CD4-positive, alpha-beta T cell treated with Interleukin-4 for 1 hour (primary cell): ENCODE results near the gene SLC25A43.
"Not testable (repeated sequence)": the region's sequence is repeated elsewhere in the genome, so short reads cannot be mapped to it uniquely, and the experiment has no call there.

ENCODE experiments used
- DNase-seq, 2 donors: peaks; one replicate each; pipeline ENCODE4 v3.0.0-alpha.2; 2020 to 2022

Gene SLC25A43

DNA sequence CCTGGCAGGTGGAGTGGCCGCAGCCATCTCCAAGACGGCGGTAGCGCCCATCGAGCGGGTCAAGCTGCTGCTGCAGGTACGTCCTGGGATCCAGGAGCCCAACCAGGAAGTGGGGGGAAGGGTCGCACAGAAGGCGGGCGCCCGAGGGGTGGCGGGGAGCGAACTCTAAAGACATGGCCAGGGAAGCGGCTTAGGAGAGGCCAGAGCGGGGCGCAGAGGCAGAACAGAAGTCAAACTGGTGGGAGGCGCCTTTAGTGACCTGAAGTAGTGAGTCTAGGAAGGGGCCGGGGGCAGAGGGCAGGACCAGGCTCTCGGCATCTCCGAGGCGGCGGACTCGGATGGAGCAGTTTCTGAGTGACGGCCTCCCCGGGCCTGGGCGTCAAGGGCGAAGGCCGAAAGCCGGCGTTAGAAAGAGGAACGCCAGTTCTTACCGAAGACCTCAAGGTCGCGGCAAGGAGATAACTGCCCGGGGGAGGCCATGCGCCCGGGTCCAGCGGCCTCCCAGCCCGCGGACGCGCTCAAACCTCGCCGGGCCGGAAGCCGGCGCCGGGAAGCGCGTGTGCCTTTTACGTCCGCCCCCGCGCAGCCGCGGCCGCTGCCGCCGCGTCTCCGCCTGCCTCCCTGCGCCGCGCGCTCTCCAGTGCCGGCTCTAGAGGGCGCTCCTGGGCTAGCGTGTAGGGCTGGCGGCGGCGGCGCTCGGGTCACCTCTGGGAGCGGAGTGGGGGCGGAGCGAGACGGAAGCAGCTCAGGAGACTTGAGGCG lies 69.6 kb downstream of the SLC25A43 start:
- peak; percentile 88 to 89 for DNase-seq

DNA sequence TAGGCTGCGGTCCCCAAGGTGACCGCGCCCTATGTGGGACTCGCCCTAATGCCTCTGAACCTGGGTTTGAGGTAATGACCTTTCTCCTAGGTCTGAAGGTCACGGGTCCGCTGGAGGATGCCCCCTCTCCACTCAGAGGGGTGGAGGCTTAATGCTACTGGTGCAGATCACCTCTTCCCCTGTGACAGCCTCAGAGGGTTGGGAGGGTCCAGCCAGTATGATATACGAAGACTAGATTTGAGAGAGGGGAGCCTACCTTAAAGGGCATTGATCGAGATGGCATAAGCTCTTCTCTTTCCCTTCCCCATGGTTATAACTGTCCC lies 70.1 kb downstream of the SLC25A43 start:
- DNase-seq, result no peak

DNA sequence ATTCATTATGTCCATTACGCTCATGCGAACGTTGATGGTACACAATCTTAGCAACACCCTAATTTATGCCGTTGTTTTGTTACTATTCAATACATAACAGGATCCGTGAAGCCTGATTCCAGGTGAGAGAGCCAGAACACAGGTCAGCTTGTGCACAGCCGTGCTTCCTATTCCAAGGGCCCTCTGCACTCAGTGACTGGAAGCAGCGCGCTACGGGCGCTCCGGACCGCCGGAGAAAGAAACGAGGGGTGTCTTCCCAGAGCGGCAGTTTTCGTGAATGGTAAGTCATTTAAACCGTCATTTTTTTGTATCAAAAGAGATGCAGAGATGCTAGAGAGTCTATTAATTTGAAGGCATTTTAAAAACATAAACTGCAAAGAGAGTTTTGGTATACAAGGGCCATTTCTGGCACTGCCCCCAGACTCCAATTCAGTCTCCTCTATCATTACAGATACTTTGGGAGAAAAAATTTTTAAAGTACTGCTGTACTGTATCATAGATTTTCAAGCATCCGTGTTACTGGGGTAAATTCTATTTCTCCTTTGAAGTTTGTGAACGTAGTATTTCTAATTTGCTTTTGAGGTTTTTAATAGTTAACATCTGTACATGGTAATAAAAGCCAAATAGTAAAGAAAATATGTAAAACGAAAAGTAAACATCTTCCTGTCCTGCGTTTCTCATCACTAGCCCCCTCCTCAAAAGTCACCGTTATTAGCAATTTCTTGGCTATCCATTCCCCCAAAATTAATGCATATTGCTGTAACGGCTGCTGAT lies 75.7 kb downstream of the SLC25A43 start:
- DNase-seq, result no peak

DNA sequence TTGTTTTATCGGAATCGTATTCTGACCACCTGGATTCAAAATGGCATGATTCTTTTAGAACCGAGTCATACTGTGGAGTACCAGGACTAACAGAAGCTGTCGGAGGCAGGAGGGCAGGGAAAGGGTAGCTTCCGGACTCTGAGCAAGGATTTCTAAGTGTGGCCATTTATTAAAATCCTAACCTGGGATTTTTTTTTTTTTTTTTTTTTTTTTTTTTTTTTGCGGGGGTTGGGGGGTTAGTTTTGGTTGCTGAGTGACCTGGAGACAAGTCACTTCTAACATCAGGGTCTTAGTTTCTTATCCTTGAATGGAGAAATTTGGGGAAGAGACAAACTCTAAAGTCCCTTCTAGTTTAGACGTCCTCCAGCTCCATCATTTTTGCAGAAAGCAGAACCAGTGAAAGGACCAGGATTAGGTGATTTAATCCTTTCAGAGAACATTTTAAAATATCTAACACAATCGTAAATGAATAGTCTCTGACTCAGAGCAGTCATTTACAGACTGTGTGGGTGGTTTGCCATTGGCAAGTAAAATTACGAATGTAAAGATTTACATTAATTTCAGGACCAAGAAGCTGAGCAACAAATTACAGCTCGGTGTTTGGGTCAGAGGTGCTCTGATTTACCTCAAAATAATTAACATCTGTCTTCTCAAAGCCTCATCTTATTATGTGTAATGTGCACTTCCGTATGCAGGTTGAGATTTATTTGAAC lies 76.4 kb downstream of the SLC25A43 start:
- no peak for DNase-seq

DNA sequence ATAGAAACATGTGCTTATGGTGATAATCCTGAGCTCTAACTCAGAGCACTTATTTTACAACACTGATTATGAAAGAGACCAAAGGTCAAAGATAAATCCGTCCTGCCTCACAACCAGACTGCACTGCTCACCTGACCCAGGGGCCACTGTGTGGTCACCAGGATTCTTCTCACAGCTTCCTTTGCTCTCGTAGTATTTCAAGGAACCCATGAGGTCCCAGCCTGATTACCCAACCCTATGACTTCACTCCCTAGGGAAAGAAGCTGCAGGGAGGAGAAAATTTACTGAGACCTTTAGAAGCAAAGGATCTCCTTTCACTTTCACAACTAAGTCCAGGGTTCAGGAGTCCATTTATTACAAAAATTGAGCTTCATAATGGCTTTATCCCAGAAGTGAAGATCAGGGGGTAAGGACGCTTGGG lies 78.7 kb downstream of the SLC25A43 start:
- DNase-seq, result no peak

DNA sequence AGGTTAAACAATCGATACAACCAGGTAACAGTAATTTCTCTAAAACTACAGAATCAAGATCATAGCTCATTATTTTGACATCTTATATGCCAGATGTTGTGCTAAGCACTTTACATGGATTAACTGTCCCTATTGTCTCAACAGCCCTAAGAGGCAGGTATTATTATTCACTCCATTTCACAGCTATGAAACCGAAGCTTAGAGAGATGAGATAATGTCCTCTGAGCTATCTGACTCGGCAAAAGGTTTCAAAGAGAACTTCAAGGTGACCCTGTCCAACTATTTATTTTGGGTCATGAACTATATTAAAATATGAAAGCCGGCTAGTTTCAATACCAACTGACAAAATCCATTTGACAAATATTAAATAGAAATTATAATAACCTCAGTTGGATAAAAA lies 79.4 kb downstream of the SLC25A43 start:
- DNase-seq, result no peak

DNA sequence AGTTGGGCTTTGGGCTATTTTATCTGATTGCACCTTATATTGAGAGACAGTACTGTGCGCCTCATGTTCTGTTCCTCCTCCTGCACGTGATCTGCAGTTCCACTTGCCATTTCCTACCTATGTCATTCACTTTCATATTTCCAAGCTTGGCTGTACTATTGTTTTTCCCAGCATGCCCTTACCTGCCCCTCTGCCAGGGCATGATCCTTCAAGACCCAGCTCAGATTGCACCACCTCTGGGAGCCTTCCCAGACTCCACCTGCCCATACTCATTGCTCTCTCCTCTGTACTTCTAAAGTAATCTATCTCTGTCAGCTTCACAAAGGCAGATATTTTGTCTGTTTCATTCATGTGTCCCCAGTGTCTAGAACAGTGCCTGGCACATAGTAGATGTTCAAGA lies 80.7 kb downstream of the SLC25A43 start:
- DNase-seq, result no peak

- DNase-seq, result no peak
Observed at GRCh38 chrX:119481323-119481801, 82.2 kb downstream of the SLC25A43 start.

DNA sequence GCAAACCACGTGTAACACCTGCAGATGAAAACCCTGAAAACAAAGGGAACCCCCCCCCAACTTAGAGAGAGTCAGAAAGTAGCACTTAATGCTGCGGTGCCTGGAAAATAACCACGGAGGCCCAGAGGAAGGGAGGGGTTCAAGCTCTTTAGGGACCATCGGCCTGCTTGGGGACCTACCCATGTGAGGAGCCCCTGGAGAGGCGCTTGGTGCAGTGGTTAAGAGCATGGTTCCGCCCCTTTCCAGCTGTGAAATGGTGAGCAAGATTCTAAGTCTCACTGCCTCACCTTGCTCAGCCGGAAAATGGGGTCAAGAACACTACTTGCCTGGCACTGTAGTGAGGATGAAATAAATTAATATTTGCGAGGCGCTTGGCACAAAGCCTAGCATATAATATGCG lies 82.9 kb downstream of the SLC25A43 start:
- no peak for DNase-seq

- DNase-seq, result peak; percentile 67 to 70
Observed at GRCh38 chrX:119482481-119483480, 83.6 kb downstream of the SLC25A43 start.

DNA sequence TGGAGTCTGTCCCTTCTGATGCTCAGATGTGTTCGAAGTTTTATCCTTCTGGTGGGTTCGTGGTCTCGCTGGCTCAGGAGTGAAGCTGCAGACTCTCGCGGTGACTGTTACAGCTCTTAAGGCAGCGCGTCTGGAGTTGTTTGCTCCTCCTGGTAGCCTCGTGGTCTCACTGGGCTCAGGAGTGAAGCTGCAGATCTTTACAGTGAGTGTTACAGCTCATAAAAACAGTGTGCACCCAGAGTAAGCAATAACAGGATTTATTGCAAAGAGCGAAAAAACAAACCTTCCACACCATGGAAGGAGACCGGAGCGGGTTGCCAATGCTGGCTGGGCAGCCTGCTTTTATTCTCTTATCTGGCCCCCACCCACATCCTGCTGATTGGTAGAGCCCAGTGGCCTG lies 87.6 kb downstream of the SLC25A43 start:
- no peak for DNase-seq

DNA sequence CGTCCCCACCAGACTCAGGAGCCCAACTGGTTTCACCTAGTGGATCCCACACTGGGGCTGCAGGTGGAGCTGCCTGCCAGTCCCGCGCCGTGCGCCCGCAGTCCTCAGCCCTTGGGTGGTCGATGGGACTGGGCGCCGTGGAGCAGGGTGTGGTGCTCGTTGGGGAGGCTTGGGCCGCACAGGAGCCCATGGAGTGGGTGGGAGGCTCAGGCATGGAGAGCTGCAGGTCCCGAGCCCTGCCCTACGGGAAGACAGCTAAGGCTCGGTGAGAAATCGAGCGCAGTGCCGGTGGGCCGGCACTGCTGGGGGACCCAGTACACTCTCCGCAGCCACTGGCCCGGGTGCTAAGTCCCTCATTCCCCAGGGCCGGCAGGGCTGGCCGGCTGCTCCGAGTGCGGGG lies 88.6 kb downstream of the SLC25A43 start:
- DNase-seq, result not testable (repeated sequence)

DNA sequence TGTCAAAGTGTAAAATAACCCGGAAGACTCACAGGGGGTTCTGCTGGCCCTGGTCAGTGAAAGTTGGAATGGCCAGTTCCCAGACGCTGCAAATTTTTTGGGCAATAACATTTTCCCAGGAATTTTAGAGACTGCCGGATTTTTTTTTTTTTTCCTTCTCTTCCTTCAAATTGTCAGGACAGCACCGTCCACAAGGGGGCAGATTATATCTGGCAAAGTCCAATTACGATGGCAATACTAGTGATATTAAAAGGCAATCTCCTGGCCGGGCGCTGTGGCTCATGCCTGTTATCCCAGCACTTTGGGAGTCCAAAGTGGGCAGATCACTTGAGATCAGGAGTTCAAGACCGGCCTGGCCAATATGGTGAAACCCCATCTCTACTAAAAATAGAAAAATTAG lies 89.6 kb downstream of the SLC25A43 start:
- DNase-seq, result peak; percentile 30 to 49

DNA sequence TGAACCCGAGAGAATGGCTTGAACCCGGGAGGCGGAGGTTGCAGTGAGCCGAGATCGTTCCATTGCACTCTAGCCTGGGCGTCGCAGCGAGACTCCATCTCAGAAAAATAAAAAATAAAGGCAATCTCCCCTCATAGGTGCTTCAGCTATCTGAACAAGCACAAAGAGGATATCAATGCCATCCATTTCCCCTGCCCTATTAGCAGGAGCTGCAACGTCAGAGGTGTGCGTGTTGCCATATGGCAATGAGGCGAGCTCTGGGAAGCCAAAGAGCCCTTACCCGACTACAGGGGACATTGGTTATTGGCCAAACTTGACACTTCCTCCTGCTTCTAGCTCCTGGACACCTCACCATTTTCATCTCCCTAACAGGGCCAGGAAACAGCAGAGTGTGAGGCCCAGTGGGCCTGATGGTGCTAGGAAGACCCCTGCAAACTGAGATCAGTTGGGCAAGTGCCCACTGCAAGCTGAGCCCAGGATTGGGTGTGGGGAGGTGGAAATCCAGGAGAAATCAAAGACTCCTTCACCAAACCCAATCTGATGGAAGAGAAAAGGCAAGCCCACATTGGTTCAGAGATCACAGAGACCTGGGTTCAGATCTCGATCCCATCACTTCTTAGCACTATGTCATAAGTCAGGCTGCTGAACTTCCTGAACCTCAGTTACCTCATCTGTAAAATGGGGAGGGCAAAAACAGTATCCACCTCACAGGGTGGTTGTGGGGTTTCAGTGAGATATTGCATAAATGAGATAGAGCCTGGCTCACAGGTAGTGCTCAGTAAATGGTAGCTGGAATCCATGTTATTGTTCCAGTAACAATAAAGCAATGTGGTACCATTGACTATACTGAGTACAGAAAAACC lies 90.3 kb downstream of the SLC25A43 start:
- DNase-seq, result no peak

GRCh38 chrX:119492463-119492862 lies 93.3 kb downstream of the SLC25A43 start:
- no peak for DNase-seq

DNA sequence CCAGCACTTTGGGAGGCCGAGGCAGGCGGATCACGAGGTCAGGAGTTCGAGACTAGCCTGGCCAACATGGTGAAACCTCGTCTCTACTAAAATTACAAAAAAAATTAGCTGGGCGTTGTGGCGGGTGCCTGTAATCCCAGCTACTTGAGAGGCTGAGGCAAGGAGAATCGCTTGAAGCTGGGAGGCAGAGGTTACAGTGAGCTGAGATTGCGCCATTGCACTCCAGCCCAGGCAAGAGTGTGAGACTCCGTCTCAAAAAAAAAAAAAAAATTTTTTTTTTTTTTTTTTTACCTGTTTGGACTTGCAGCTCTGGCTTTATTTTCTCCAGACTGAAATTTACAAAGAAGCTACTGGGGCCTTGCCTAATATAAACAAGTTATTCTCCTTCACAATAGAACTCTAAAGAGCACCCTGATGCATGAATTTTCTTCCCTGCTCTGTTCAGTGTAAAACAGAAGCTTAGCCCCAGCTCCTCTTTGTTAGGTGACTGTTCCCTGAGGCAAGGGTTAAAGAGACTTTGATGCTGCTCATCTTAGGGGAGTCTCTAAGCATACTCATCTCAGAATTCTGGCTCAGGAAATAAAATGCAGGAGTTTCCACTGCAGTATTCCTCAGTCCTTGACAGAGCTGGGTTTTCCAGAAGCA lies 94.8 kb downstream of the SLC25A43 start:
- DNase-seq, result not testable (repeated sequence)

DNA sequence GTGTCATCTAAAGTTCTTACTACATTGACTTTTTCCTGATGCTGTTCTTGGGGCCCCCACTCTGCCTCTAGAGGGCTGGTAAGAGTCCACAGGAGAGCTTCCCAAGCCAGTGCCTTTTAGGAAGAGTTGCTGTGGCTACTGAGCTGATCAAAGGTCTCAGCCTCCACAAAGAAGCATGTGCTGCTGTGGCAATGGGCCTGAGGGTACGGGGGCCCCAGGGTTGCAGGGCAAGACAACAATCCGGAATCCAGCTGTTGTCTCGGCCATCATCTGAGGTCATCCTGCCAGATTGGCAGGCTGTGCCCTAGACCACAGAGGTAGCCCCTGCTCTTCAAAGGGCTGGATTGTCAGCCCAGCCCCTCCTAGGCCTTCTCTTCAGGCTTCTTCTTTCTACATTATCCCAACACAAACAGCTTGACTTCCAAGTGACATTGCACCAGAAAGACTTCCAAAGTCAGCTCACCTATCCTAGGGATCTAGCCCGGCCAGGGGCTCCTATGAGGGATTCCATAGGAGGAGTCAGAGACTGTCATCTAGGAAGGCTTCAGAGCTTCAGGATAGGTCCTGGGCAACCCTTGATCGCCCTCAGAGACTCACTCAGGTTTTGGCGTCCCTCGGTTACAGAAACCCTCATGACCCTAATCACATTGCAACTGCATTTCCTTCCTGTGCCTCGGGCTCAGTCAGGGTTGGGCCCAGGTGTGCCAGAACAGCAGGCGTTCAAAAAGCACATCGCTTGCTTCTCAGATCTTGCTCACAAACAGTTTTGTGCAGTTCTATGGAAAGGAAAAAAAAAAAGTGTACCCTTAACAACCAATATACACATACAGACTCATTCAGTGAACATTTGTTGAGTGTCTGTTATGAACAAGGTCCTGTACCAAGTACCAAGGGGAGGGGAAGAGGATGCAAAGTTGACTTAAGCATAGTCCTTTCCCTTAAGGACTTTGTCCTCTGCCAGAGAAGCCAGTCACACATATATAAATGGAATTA lies 96.9 kb downstream of the SLC25A43 start:
- peak; percentile 19 to 26 for DNase-seq

DNA sequence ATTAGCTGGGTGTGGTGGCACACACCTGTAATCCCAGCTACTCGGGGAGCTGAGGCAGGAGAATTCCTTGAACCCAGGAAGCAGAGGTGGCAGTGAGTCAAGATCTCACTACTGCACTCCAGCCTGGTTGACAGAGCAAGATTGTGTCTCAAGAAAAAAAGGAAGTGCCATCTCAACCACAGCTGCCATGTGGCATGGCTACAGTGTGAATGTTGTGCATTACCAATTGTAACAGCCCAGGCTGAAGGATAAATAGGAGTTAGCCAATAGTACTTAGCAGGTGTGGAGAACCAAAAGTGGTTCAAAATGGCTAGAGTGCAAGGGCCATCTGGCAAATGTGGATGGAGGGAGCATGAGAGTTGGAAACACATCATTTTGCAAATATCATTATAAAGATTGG lies 98.0 kb downstream of the SLC25A43 start:
- DNase-seq, result no peak

- no peak for DNase-seq
Observed at GRCh38 chrX:119500061-119500800, 101.1 kb downstream of the SLC25A43 start.
